ENCODE measurements around the gene TNFAIP2. TPM values are rescaled to one million over a fixed set of nuclear protein-coding genes. Genes with fewer than 3 reads are reported as not detected.
"Not testable (repeated sequence)": the region's sequence is repeated elsewhere in the genome, so short reads cannot be mapped to it uniquely, and the experiment has no call there.

TNFAIP2 gene
- total RNA-seq, 4 donors from 2014 or later: 28.6 to 37.2 (median 31.2) TPM

GRCh38 chr14:103115845-103116572, 7.3 kb upstream of the TNFAIP2 start:
- Histone ChIP-seq H3K4me3 (replicated peaks in 1 of 3) (no peak overlapping the region), H3K9me3 (no peaks in the 10 kb centered on the region), H3K36me3 (no peaks in the 10 kb centered on the region), H3K27ac (no peak overlapping the region), H3K27me3 (no peaks in the 10 kb centered on the region), H3K4me1 (peaks cover 7 to 31% of the 10 kb centered on the region in 2 donors)
- WGBS, 2 donors: 72 to 88% methylated on average over 8 to 10 of the region's 10 CpGs
- intact Hi-C loops (cut with DNase I): no loop called here
- no peak for TF ChIP-seq POLR2A (IDR thresholded peaks at IDR 0.05)
- TF ChIP-seq, protein P1, sequence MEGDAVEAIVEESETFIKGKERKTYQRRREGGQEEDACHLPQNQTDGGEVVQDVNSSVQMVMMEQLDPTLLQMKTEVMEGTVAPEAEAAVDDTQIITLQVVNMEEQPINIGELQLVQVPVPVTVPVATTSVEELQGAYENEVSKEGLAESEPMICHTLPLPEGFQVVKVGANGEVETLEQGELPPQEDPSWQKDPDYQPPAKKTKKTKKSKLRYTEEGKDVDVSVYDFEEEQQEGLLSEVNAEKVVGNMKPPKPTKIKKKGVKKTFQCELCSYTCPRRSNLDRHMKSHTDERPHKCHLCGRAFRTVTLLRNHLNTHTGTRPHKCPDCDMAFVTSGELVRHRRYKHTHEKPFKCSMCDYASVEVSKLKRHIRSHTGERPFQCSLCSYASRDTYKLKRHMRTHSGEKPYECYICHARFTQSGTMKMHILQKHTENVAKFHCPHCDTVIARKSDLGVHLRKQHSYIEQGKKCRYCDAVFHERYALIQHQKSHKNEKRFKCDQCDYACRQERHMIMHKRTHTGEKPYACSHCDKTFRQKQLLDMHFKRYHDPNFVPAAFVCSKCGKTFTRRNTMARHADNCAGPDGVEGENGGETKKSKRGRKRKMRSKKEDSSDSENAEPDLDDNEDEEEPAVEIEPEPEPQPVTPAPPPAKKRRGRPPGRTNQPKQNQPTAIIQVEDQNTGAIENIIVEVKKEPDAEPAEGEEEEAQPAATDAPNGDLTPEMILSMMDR (IDR thresholded peaks at IDR 0.05): no peak
- no peak for DNase-seq

- DNase-seq: peak in 1 of 2 donors; percentile 26
- Histone ChIP-seq H3K36me3 (no peaks in the 10 kb centered on the region), H3K9me3 (no peaks in the 10 kb centered on the region), H3K27ac (no peak overlapping the region), H3K4me3 (replicated peaks in 1 of 3) (no peak overlapping the region), H3K27me3 (no peaks in the 10 kb centered on the region), H3K4me1 (peaks cover 7 to 31% of the 10 kb centered on the region in 2 donors)
- intact Hi-C loops (cut with DNase I): no loop called here
- no peak for TF ChIP-seq POLR2A (IDR thresholded peaks at IDR 0.05)
- TF ChIP-seq, protein P1 (IDR thresholded peaks at IDR 0.05): no peak
- 62 to 80% methylated on average over 17 of the region's 17 CpGs for WGBS, 2 donors
These were observed 6.6 kb upstream of the TNFAIP2 start for GRCh38 chr14:103116636-103117035.

- H3K27me3 ChIP-seq; DNase-seq; H3K27ac ChIP-seq; intact Hi-C loops (cut with DNase I); H3K4me3 ChIP-seq (replicated peaks in 1 of 3); H3K36me3 ChIP-seq; H3K9me3 ChIP-seq: not testable (repeated sequence)
- 92 to 96% methylated on average over 7 of the region's 7 CpGs for WGBS, 2 donors
- H3K4me1 ChIP-seq: peaks cover 7 to 34% of the 10 kb centered on the region in 2 donors
These were observed 5.8 kb upstream of the TNFAIP2 start for GRCh38 chr14:103117499-103117898.

GRCh38 chr14:103118018-103118662, 5.1 kb upstream of the TNFAIP2 start:
- Histone ChIP-seq H3K36me3 (no peaks in the 10 kb centered on the region), H3K4me1 (peaks cover 12 to 37% of the 10 kb centered on the region in 2 donors), H3K9me3 (no peaks in the 10 kb centered on the region), H3K27ac (peak overlapping the region in 2 of 3 donors; percentile 3 to 19), H3K4me3 (replicated peaks in 1 of 3) (no peak overlapping the region), H3K27me3 (no peaks in the 10 kb centered on the region)
- WGBS, 2 donors: 32 to 38% methylated on average over 5 to 10 of the region's 10 CpGs
- TF ChIP-seq, protein P1 (IDR thresholded peaks at IDR 0.05): no peak
- TF ChIP-seq POLR2A (IDR thresholded peaks at IDR 0.05): no peak
- DNase-seq: peak; percentile 55 to 70
- intact Hi-C loops (cut with DNase I): no loop called here

DNA sequence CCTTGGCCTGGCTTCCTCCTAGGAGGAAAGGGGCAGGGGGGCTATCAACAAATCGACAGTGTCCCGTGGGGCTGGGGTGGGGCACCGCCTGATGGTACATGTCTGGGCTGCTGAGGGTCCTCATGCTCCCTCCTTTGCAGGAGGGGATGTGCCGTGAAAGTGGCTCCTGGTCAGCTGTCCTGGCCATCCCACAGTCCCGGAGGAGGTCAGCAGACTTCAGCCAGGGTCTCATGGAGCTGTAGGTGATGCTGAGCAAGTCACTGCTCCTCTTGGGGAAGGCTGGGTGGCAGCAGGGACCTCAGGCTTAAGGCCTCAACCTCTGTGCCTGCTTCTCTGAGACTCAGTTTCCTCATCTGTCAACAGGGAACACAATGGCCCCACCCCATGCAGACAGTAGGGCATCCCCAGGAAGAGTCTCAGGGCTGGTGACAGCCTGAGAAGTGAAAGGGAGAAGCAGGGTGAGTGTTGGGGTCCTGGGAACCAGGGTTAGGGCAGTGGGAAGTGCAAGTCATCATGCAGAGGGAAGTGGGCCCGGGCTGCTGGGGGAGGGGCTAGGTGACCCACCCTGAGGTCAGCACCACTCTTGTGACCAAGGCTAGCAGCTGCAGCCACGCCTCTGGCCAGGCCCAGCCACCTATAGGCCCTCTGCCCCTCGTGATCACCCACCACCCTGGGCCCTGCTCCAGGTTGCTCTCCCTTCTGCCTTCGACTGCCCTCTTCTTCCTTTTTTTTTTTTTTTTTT, 4.4 kb upstream of the TNFAIP2 start:
- TF ChIP-seq, protein P1 (IDR thresholded peaks at IDR 0.05): no peak
- no peak for TF ChIP-seq POLR2A (IDR thresholded peaks at IDR 0.05)
- Histone ChIP-seq H3K9me3 (no peaks in the 10 kb centered on the region), H3K36me3 (no peaks in the 10 kb centered on the region), H3K4me1 (peaks cover 17 to 44% of the 10 kb centered on the region in 2 donors), H3K27me3 (no peaks in the 10 kb centered on the region), H3K27ac (peak overlapping the region in 2 of 3 donors; percentile 3 to 19), H3K4me3 (replicated peaks in 1 of 3) (no peak overlapping the region)
- peak in 1 of 2 donors; percentile 44 for DNase-seq
- intact Hi-C loops (cut with DNase I): no loop called here
- WGBS, 2 donors: 72 to 84% methylated on average over 8 to 9 of the region's 9 CpGs

GRCh38 chr14:103119527-103119926, 3.7 kb upstream of the TNFAIP2 start:
- WGBS, 2 donors: 90 to 94% methylated on average over 8 of the region's 8 CpGs
- H3K4me3 ChIP-seq (replicated peaks in 1 of 3); H3K36me3 ChIP-seq; H3K27ac ChIP-seq; H3K9me3 ChIP-seq; DNase-seq; H3K27me3 ChIP-seq; intact Hi-C loops (cut with DNase I): not testable (repeated sequence)
- H3K4me1 ChIP-seq: peaks cover 21 to 51% of the 10 kb centered on the region in 2 donors

Measured in thyroid gland (tissue), 4 donors.